ENCODE data around the gene DNMT1. TPM values are rescaled to one million over a fixed set of nuclear protein-coding genes. Genes with fewer than 3 reads are reported as not detected.

The DNMT1 gene
- total RNA-seq, 2 donors from 2014 or later, result 17.9 to 36.6 TPM

- no peak overlapping the region for H3K27ac ChIP-seq
- H3K4me3 ChIP-seq, result no peak overlapping the region
- no peaks in the 10 kb centered on the region for H3K27me3 ChIP-seq
- no peaks in the 10 kb centered on the region for H3K9me3 ChIP-seq
- 87 to 96% methylated on average over 3 to 10 of the region's 10 CpGs for WGBS, 2 donors
- no peak for TF ChIP-seq POLR2A (IDR thresholded peaks at IDR 0.05)
- peaks cover 0 to 34% of the 10 kb centered on the region in 2 donors for H3K36me3 ChIP-seq (replicated peaks in 1 of 2; ENCODE audit: insufficient read depth in 1 of 2, low read depth in 2 of 2)
- H3K4me1 ChIP-seq, result no peaks in the 10 kb centered on the region
- DNase-seq (no peak), ATAC-seq (no peak)
- intact Hi-C loops (cut with DNase I), result no loop called here
Measured at GRCh38 chr19:10145031-10145430, 49.7 kb downstream of the DNMT1 start.

- TF ChIP-seq POLR2A (IDR thresholded peaks at IDR 0.05) (no peak), CTCF (IDR thresholded peaks at IDR 0.05) (no peak)
- WGBS, 2 donors, result 89 to 90% methylated on average over 7 to 10 of the region's 10 CpGs
- Histone ChIP-seq H3K36me3 (replicated peaks in 1 of 2; ENCODE audit: insufficient read depth in 1 of 2, low read depth in 2 of 2) (peaks cover 0 to 31% of the 10 kb centered on the region in 2 donors), H3K9me3 (no peaks in the 10 kb centered on the region), H3K27ac (no peak overlapping the region), H3K4me3 (no peak overlapping the region), H3K27me3 (no peaks in the 10 kb centered on the region), H3K4me1 (no peaks in the 10 kb centered on the region)
- no peak for DNase-seq
- no peak for ATAC-seq
- intact Hi-C loops (cut with DNase I), result no loop called here
Measured at GRCh38 chr19:10144361-10144760, 50.4 kb downstream of the DNMT1 start.

- Histone ChIP-seq H3K36me3 (replicated peaks in 1 of 2; ENCODE audit: insufficient read depth in 1 of 2, low read depth in 2 of 2) (peaks cover 0 to 29% of the 10 kb centered on the region in 2 donors), H3K4me1 (no peaks in the 10 kb centered on the region), H3K27me3 (no peaks in the 10 kb centered on the region), H3K4me3 (no peak overlapping the region), H3K9me3 (no peaks in the 10 kb centered on the region), H3K27ac (no peak overlapping the region)
- WGBS, 2 donors, result 85 to 86% methylated on average over 5 to 11 of the region's 11 CpGs
- TF ChIP-seq CTCF (IDR thresholded peaks at IDR 0.05), result no peak
- TF ChIP-seq POLR2A (IDR thresholded peaks at IDR 0.05), result no peak
- intact Hi-C loops (cut with DNase I), result no loop called here
- no peak for ATAC-seq
- no peak for DNase-seq
Measured at GRCh38 chr19:10143681-10144080, 51.1 kb downstream of the DNMT1 start.

- Histone ChIP-seq H3K27me3 (no peaks in the 10 kb centered on the region), H3K27ac (no peak overlapping the region), H3K36me3 (replicated peaks in 1 of 2; ENCODE audit: insufficient read depth in 1 of 2, low read depth in 2 of 2) (peaks cover 0 to 32% of the 10 kb centered on the region in 2 donors), H3K9me3 (no peaks in the 10 kb centered on the region), H3K4me1 (no peaks in the 10 kb centered on the region), H3K4me3 (no peak overlapping the region)
- no peak for DNase-seq
- WGBS, 2 donors, result 84 to 88% methylated on average over 14 to 15 of the region's 15 CpGs
- intact Hi-C loops (cut with DNase I), result no loop called here
- no peak for TF ChIP-seq POLR2A (IDR thresholded peaks at IDR 0.05)
- TF ChIP-seq CTCF (IDR thresholded peaks at IDR 0.05), result no peak
- no peak for ATAC-seq
Measured at GRCh38 chr19:10142701-10143375, 51.9 kb downstream of the DNMT1 start.

- H3K4me1 ChIP-seq, result no peaks in the 10 kb centered on the region
- no peak for DNase-seq
- no peaks in the 10 kb centered on the region for H3K27me3 ChIP-seq
- no peak for ATAC-seq
- TF ChIP-seq CTCF (IDR thresholded peaks at IDR 0.05) (no peak), POLR2A (IDR thresholded peaks at IDR 0.05) (no peak)
- no peak overlapping the region for H3K4me3 ChIP-seq
- peaks cover 0 to 35% of the 10 kb centered on the region in 2 donors for H3K36me3 ChIP-seq (replicated peaks in 1 of 2; ENCODE audit: insufficient read depth in 1 of 2, low read depth in 2 of 2)
- intact Hi-C loops (cut with DNase I), result no loop called here
- WGBS, 2 donors, result 94 to 97% methylated on average over 11 to 18 of the region's 18 CpGs
- no peaks in the 10 kb centered on the region for H3K9me3 ChIP-seq
- H3K27ac ChIP-seq, result no peak overlapping the region
Measured at GRCh38 chr19:10141973-10142372, 52.8 kb downstream of the DNMT1 start.

Data from body of pancreas (tissue), 4 donors.